SKM-1 treated with dmso at 0.1 percent for 144 hours (cell line): ENCODE data around the gene ZXDC.
A peak's percentile ranks its signal among the peaks of the same experiment; 100 is the strongest.

Source experiments
- DNase-seq: peaks from one replicate; lab custom pipeline; 2025; ENCODE audit not compliant: unreplicated experiment; lab: John Stamatoyannopoulos, UW

Gene ZXDC

GRCh38 chr3:126476166-126477060 is 722 bp upstream of the ZXDC start:
- peak; percentile 53 for DNase-seq

- no peak for DNase-seq
Observed at GRCh38 chr3:126474498-126475412, 936 bp downstream of the ZXDC start.

DNA sequence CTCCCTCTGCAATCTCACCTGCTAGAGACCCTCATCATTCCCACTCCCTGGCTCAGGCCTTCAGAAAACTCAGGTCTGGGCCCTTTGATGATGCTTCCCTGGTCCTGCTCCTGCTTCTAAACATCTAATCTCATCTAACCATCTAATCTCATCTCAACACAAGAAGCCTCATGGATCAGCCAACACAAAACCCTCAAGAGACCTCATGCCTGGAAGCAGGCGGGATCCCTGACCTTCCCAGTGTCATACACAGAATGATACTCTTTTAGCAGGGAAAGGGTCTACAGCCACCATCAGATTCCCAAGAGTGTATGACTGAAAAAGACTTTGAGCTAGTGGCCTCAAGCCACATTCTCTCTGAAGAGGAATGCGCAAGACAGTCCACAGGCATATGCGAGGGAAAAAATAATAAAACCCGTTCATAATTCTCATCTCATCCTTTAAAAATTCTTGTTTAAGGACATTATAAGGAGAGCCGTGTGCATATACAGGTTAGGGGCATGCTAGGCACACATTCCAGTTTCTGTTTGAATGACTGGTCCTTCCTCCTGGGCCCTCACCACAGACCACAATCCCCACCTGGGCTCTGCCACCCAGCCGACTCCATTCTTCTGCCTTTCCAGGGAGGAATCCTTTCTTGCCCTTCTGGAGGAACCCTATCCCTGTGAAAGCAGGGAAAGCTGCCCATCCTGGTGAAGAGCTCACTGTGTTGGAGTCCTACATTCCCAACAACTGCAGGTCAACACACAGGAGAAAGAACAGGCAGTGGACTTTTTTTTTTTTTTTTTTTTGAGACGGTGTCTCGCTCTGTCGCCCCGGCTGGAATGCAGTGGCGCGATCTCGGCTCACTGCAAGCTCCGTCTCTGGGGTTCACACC is 2.2 kb downstream of the ZXDC start:
- DNase-seq, result peak; percentile 35

GRCh38 chr3:126472277-126473006 is 3.2 kb downstream of the ZXDC start:
- DNase-seq, result peak; percentile 99

- no peak for DNase-seq
Observed at GRCh38 chr3:126469479-126469878, 6.2 kb downstream of the ZXDC start.

- DNase-seq, result peak; percentile 24
Observed at GRCh38 chr3:126468028-126468891, 7.4 kb downstream of the ZXDC start.

GRCh38 chr3:126467611-126467955 is 8.1 kb downstream of the ZXDC start:
- DNase-seq, result no peak

- no peak for DNase-seq
Observed at GRCh38 chr3:126466886-126467610, 8.6 kb downstream of the ZXDC start.

- DNase-seq, result no peak
Observed at GRCh38 chr3:126465928-126466544, 9.7 kb downstream of the ZXDC start.

- no peak for DNase-seq
Observed at GRCh38 chr3:126464997-126465396, 10.7 kb downstream of the ZXDC start.

- DNase-seq, result peak; percentile 26
Observed at GRCh38 chr3:126464494-126464893, 11.2 kb downstream of the ZXDC start.

DNA sequence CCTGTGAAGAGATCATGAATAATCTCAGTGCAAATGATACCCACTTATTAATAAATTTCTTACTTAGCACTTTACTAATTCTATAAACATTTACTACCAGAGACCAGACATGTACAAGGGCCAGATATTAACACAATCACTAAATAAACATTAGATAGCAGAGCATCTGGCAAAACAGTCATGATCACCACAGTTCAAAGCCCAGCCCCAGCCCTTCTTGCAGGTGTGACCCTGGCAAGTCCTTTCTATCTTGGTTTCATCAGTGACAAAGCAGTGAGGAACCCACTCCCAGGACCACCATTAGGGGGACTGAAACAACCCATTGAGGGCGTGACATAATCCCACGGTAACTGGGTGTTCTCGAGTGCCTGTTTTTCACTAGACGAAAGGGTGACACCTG is 11.6 kb downstream of the ZXDC start:
- no peak for DNase-seq

DNA sequence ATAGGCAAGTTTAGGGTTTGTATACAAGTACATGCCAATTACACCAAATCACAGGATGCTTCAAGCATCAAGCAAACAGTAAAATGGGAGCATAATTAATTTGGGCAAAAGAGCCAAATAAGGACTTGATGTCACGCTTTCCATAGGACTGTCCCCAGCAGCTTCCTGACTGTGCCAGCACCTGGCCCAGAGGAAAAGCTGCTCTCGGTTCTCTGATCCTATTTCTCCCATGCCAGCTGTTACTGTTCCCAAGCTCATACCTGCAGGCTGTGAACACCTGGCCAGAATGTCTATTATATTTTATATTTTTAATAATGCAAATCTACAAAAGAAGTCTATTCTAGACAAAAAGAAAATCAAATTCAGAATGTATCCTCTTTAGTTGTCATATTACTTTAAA is 12.2 kb downstream of the ZXDC start:
- no peak for DNase-seq

DNA sequence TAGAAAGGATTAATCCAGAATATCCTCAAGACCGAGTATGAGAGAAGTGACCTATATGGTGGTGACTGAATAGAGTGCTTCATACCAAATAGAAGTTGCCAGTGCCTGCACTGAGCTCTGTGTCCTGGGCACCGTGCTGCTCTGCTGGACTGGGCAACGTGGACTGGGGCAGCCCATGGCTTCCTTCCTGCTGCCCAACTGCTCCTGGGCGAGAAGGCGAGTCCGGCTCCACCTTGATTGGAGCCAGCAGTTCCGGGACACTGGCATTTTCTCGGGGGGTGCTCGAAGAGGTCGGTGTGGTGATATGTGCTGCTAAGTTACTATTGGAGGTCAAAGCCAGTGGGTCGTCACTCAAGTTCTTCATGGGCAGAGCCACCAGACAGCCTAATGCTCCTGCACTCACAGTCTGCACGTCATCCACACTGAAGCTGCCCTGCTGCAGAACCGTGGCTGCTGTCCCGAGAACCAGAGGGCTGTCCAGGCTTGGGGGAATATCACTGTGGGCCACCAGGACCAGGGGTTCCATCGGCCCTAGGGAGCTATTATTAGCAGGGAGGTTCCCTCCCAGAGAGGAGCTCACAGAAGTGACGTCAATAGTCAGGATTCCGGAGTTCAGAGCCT is 14.1 kb downstream of the ZXDC start:
- no peak for DNase-seq

DNA sequence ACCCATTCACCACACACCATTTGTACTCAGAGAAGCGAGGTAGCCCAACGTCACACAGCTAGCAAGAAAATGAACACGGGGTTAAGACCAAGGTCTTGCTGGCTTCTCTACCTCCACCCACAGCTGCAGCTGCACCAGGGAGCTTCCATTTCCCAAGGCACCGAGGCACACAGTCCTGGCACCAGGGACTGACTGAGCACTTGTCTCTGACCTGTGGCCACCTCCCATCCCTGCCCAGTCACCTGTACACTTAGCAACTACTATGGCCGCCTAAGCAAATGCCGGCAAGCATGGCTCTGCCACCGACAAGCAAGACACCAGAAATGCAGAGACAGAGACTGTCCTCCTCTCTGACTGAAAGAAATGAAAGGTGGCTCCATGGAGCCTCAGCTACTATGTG is 15.3 kb downstream of the ZXDC start:
- DNase-seq, result no peak

DNA sequence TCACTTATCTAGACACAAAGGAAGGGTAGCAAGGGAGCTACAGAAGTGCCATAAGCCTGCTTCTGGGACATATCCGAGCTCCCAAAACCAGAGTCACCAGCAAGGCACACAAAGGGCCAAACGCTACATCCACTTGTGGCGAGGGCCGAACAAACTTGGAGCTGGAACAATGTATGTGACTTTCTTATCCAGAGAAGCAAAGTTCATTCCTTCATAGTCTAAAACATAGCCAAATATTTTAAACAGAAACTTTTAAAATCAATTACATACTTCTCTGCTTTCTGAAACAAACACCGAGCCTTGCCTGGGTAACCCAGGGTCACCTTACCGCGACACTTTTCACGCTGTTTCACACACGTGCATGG is 15.9 kb downstream of the ZXDC start:
- no peak for DNase-seq

DNA sequence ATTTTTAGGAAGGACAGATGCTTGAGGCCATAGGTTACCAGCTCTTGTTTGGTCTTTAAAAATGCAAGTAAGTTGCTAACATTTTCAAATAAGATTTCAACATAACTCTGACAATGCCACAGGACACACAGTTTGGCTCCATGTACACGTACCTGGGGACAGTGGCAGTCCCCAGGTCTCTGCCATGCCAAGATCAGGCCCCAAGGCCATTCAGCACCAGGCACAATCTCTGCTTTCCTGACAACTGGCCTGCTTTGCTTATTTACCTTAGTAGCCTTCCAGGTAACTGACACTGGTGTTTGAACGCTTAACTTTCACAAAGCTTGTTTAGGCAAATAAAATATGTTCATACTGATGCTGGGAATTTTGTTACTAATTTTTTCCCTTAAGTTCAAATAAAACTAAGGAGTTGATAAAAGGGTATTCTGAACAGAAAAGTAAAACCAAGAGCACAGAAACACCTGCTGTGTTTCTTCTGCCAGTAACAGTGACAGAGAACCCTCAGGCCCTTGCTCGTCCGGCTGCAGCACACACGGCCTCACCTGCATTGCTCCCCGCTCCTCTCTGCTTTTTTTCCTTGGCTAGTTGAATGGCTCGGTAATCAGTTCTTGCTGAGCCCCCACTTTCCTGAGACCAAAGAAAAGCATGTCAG is 16.5 kb downstream of the ZXDC start:
- no peak for DNase-seq
